ENCODE measurements around the gene KLHL17. TPM values are rescaled to one million over a fixed set of nuclear protein-coding genes. Genes with fewer than 3 reads are reported as not detected.

Gene KLHL17
- total and polyA plus RNA-seq, 10 of the 15 experiments (the other 5 are each of a cell fraction or from before 2014, with no cell fraction given), result 0.03 to 30.6 (median 5.3) TPM

GRCh38 chr1:927234-927633, 33.1 kb upstream of the KLHL17 start (continued):
- no peak for TF ChIP-seq ZZZ3 (IDR thresholded peaks at IDR 0.05; ENCODE audit: control insufficient read depth, insufficient read length, low read depth)

- RAD21 ChIA-PET (ENCODE audit: unreplicated experiment), result no interaction called here
- H3K9me3 ChIP-seq (replicated peaks; ENCODE audit: control insufficient read depth, insufficient read depth, low read length), result no peaks in the 10 kb centered on the region
- H3K36me3 ChIP-seq (ENCODE audit: control insufficient read depth in 2 of 2, insufficient read depth in 2 of 2, low read length in 1 of 2), result no peaks in the 10 kb centered on the region
- no peaks in the 10 kb centered on the region for H3K79me2 ChIP-seq (ENCODE audit: control insufficient read depth, insufficient read depth, low read length)
- in situ Hi-C loops (cut with MboI), result no loop called here
- POLR2A ChIA-PET, result no interaction called here
- no peak overlapping the region for H3K4me2 ChIP-seq (ENCODE audit: control insufficient read depth, insufficient read depth)
- BruUV-seq (replicated peaks), result no TSS peak
- H3K9ac ChIP-seq (ENCODE audit: control insufficient read depth, insufficient read depth, low read length), result no peak overlapping the region
- FAIRE-seq (no peak), DNase-seq (ENCODE audit: low read depth, low spot score) (no peak), ATAC-seq (no peak)
- no peak overlapping the region for H3K27ac ChIP-seq (ENCODE audit: control insufficient read depth, insufficient read depth)
- intact Hi-C loops (cut with micrococcal nuclease; ENCODE audit: unreplicated experiment), result no loop called here
- TF ChIP-seq BRCA1 (IDR thresholded peaks at IDR 0.05; ENCODE audit: low read depth, low read length) (no peak), POLR2A (IDR thresholded peaks at IDR 0.05; ENCODE audit: low read depth, low read length) (no peak), CHD2 (IDR thresholded peaks at IDR 0.05; ENCODE audit: borderline replicate concordance, low read depth, low read length) (no peak), SIX5 (IDR thresholded peaks at IDR 0.05; ENCODE audit: low read depth, low read length, severe bottlenecking) (no peak), CEBPZ (IDR thresholded peaks at IDR 0.05; ENCODE audit: low read depth, low read length) (no peak)
- H3K4me1 ChIP-seq (ENCODE audit: control insufficient read depth, insufficient read depth, low read length), result no peaks in the 10 kb centered on the region
- SMC1A ChIA-PET (ENCODE audit: uncharacterized antibody, unreplicated experiment), result no interaction called here
- 73% methylated on average over 10 of the region's 10 CpGs for WGBS (ENCODE audit: insufficient coverage, insufficient replicate concordance, low lambda C conversion rate, missing lambda C conversion rate)
- CTCF ChIA-PET, result no interaction called here
- H3K4me3 ChIP-seq, result no peak overlapping the region
- peaks cover 13 to 16% of the 10 kb centered on the region in 2 experiments for H3K27me3 ChIP-seq (replicated peaks in 1 of 2; ENCODE audit: control insufficient read depth in 2 of 2, insufficient read depth in 2 of 2, low read length in 1 of 2)
- no peaks in the 10 kb centered on the region; the same call in 1 of the 2 replicates for H4K20me1 ChIP-seq (ENCODE audit: control insufficient read depth, insufficient read depth)
- no peak overlapping the region for H2AFZ ChIP-seq (ENCODE audit: control insufficient read depth, low read depth, low read length)
These were observed 32.6 kb upstream of the KLHL17 start for GRCh38 chr1:927748-928147.
